SU-DHL-6 (cell line): ENCODE results near the gene CC2D1A.

Experiments
- EZH2phosphoT487 ChIP-seq: fragments of 200-600 bp; sonication (generic), shearing (Covaris generic); conservative IDR thresholded peaks from 2 replicates; pipeline ENCODE4 v1.6.1; 2018; ENCODE audit warnings: mild to moderate bottlenecking, antibody characterized with exemption, low read length, moderate library complexity, mixed read lengths
- TF ChIP-seq, protein P1 (sequence below): fragments of 200-600 bp; sonication (generic); IDR thresholded peaks from one replicate; pipeline ENCODE4 v1.5.1; 2017; ENCODE audit warnings: antibody characterized with exemption, mild to moderate bottlenecking, low read length, moderate library complexity; ENCODE audit not compliant: insufficient read depth, poor library complexity, severe bottlenecking

DNA sequence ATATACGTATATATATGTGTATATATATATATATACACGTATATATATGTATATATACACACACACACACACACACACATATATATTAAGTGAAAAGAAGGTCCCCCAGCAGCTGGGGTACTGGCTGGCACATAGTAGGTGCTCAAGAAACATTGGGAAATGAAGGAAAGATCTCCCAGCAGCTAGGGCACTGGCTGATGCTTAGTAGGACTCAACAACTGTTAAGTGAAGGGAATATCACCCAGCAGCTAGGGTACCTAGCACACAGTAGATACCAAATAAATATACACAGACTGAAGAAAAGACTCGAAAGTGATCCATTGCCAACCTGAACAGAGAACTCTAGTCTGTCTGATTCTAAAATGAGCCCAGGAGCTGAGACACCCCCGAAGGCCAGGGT, 20.0 kb downstream of the CC2D1A start:
- TF ChIP-seq, protein P1, sequence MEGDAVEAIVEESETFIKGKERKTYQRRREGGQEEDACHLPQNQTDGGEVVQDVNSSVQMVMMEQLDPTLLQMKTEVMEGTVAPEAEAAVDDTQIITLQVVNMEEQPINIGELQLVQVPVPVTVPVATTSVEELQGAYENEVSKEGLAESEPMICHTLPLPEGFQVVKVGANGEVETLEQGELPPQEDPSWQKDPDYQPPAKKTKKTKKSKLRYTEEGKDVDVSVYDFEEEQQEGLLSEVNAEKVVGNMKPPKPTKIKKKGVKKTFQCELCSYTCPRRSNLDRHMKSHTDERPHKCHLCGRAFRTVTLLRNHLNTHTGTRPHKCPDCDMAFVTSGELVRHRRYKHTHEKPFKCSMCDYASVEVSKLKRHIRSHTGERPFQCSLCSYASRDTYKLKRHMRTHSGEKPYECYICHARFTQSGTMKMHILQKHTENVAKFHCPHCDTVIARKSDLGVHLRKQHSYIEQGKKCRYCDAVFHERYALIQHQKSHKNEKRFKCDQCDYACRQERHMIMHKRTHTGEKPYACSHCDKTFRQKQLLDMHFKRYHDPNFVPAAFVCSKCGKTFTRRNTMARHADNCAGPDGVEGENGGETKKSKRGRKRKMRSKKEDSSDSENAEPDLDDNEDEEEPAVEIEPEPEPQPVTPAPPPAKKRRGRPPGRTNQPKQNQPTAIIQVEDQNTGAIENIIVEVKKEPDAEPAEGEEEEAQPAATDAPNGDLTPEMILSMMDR, result no peak
- no peak for TF ChIP-seq EZH2phosphoT487
